Stimulated activated CD8-positive, alpha-beta memory T cell treated with anti-CD3 and anti-CD28 coated beads, Interleukin-15, amount 100 ng/mL, for 1 hour (primary cell): Measurements from ENCODE around the gene TOB2.
"Not testable (repeated sequence)": the region's sequence is repeated elsewhere in the genome, so short reads cannot be mapped to it uniquely, and the experiment has no call there.

Experiments
- DNase-seq: peaks from one replicate; pipeline ENCODE4 v3.0.0-alpha.2; 2020; ENCODE audit warnings: low read depth

TOB2 gene

DNA sequence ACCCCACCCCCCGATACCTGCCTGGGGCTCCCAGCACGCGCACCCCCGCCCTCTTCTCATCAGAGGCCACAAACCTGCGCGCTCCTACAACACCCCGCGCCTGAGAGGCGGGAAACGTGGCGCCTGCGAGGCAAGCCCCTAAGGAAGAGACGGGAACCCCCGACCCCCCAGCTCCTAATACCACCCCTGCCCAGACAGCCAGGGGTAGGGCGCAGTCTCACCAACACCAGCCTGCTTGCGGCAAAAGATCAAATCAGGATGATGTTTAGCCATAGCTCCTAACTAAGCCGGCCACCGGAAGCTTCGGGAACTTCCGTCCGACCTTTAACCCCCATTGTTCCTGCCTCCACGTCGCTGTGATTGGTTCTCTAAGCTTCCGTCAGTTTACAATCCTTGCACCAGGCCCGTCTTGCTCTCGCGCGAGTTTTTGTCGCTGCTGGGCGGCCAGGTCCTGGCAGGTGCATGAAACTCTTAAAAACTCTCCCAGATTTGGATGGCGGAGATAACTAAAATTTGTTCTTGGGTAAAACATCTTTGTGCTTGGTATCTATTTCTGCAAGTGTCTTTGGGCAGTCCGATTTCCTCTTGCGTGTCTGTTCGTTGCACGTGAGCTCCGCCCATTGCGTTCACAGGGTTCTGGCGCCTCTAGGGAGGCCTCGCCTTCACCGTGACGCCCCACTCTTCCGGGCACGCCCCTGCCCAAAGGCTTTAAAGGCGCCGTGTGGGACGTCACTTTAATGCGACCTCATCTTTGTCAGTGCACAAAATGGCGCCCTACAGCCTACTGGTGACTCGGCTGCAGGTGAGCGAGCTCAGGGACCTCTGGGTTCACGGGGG is 22.0 kb upstream of the TOB2 start, which contains the start of the genes ACO2 and PHF5A:
ACO2 (plus strand) TSS at position 737 of the 837 bp plus-strand sequence; CDS start at position 767, 30 bp downstream.
PHF5A (minus strand) TSS at position 312 of the 837 bp plus-strand sequence; CDS start at position 273, 39 bp downstream.
- DNase-seq: peak; percentile 99

GRCh38 chr22:41461901-41462300 is 15.3 kb upstream of the TOB2 start:
- DNase-seq: no peak

- DNase-seq: not testable (repeated sequence)
These were observed 13.5 kb upstream of the TOB2 start for GRCh38 chr22:41460071-41460470.

- no peak for DNase-seq
These were observed 12.8 kb upstream of the TOB2 start for GRCh38 chr22:41459431-41459830.

DNA sequence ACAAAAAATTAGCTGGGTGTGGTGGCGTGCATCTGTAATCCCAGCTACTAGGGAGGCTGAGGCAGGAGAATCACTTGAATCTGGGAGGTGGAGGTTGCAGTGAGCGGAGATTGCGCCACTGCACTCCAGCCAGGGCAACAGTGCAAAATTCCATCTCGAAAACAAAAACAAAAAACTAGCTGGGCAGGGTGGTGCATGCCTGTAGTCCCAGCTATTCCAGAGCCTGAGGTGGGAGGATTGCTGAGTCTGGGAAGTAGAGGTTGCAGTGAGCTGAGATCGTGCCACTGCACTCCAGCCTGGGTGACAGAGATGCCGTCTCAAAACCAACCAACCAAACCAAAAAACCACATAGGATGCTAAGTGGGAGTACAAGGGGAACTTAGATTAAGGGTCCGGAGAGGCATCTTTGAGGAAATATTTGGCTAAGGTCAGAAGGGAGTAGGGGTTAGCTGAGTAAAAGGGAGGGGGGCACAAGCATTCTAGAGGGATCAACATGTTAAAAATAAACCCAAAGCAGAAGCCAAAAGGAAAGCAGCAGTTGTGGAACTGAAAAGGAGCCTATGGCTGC is 11.6 kb upstream of the TOB2 start:
- no peak for DNase-seq

DNA sequence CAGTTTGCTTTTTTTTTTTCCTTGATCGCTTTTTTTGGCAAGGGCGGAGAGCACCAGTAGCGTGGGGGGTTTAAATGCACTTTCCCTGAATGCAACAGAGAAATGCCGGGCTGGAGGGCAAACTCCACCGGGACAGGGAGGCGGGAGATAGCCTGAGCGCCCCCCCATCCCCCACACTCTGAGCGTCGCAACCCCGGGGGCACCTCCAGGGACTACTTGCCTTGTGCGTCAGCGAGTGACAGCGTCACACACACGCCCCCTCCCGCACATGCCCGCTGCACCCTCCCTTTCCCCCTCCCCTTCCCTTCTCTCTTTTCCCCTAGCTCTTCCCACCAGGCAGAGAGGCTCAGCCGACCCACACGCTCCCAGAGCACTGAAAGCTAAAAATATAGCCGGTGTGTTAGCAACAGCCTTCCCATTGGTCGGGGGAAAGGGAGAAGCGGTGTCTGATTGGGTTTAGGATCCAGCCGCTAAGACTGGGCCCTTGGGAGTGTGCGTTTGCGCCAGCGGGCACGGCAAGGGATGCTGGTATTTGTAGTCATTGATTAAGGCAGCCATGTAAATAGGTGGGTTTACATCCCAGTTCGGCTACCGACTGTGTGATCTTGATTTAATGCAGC is 1.7 kb upstream of the TOB2 start:
- peak; percentile 79 for DNase-seq

DNA sequence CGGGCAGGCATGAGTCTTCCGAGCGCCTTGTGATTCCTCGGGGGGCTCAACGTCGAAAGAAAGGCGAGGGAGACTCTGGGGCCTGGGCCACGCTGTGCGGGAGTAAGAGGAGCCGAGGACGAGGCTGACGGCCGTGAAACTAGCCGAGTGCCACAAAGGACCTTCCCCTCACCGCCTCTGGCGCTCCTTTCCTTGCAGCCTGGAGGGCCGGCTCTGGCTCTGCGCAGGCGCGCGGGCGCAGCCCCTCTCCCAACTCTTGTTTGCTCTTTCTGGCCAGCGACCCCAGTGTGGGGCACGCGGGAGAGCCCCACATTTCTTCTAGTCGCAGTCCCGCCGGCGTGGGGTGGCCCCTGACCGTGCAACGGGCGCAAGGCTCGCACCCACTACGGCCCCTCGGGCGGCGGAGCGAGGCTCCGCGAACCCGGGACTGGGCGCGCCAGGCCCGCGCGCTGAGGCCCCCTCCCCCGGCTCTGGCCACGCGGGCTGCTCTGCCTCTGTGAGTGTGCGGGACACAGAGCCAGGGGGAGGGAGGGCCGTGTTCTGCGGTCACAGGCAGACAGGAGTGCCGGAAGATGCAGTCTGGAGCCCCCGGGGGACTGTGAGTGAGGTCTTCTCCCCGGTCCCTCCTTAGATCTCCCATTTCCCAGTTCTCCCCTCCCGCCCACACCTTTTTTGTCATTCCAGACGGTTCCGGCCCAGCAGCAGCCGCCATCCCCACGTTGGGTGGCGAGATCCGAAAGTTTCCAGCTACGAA is 1.0 kb upstream of the TOB2 start:
- DNase-seq: peak; percentile 31

DNA sequence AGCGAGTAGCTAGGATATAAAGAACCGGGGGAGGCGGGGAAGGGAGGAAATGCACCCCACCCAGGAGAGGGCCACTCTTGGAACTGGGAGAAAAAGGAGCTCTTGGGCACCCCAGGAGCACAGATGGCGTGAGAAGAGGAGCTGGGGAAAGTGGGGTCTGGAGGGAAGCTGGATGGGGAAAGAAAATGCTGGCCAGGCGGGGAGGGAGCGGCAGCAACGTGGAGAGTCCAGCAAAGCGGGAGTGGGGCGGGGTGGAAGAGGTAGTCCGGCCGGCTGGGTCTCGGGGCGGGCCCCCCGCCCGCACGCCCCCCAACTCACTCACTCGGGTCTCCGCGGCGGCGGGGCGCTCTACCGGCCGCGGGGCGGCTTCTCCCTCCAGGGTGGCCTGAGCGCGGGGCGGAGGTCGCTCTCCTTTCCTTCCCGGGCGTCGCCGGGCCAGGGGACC is 522 bp downstream of the TOB2 start:
- no peak for DNase-seq

DNA sequence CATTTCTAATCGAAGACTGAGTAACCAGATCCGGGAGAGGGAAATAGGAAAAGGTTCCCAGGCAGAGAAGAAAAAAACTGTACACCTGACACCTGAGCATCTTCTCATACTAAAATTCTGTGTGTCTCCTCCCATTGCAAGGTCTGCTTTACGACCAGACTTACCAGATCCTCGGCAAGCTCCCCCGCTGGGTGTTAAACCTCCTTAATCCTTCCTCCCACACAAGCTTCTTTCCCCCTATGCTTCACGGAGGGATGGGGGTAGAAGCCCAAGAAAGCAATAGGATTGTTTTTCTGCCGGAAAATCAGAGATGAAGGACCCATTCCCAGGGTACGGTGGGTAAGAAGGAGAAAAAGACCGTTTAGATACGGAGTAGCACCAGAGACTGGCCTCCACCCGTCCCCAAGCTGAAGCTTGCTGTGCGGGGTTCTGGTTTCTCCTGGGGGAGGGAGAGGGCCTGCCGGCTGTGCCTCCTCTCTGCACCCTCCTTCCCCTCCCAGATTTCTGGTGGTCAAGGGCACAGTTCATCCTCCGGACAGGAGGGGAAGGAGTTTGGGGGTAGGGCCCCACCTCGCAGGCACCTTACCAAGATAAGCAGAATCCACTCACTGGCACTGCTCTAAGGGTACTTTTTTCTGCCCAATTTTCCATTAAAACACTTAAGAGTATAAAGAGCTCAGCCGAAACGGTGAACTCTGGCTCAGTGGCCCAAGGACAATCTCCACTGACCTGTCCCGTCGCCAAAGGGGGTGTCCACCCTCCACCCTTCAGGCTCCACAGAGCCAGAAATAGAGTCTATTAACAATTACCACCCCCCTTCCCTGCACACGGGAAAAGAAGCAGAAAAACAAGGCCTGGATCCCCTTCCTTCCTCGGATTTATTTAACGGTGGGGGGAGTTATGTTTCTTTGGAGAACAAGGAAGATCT is 1.2 kb downstream of the TOB2 start:
- DNase-seq: no peak

GRCh38 chr22:41444360-41445128 is 2.1 kb downstream of the TOB2 start:
- peak; percentile 59 for DNase-seq

DNA sequence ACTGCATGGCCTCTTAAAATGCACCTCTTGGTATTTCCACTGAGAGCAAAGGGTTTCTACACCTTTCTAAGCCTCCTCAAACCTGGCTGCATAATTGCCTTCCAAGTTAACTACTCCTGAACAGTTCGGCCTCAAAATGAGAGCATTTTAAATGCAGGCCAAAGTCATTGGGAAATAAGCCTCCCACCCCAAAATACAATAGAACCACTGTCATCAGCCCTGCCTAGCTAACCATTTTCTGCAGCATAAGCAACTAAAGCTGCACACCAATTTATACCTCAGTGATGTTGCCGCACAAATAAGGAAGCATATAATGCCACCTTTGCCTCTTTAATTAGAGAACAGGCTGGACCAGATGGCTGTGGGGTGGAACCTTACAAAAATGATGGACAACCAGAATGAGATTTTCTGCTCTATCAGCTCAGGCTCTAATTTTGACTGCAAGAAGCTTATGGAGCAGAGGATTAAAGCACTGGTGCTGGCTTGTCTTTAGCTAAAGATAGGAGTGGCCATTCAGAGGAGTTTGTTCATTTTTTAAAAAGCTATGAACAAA is 4.3 kb downstream of the TOB2 start:
- DNase-seq: no peak

DNA sequence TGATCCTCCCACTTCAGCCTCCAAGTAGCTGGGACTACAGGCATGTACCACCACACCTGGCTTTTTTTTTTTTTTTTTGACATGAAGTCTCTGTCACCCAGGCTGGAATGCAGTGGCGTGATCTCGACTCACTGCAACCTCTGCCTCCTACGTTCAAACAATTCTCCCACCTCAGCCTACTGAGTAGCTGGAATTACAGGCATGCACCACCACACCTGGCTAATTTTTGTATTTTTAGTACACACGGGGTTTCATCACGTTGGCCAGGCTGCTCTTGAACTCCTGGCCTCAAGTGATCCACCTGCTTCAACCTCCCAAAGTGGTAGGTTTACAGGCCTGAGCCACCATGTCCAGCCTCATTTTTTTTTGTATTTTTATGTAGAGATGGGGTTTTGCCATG is 6.1 kb downstream of the TOB2 start:
- not testable (repeated sequence) for DNase-seq

- DNase-seq: no peak
These were observed 9.4 kb downstream of the TOB2 start for GRCh38 chr22:41437198-41437597.

DNA sequence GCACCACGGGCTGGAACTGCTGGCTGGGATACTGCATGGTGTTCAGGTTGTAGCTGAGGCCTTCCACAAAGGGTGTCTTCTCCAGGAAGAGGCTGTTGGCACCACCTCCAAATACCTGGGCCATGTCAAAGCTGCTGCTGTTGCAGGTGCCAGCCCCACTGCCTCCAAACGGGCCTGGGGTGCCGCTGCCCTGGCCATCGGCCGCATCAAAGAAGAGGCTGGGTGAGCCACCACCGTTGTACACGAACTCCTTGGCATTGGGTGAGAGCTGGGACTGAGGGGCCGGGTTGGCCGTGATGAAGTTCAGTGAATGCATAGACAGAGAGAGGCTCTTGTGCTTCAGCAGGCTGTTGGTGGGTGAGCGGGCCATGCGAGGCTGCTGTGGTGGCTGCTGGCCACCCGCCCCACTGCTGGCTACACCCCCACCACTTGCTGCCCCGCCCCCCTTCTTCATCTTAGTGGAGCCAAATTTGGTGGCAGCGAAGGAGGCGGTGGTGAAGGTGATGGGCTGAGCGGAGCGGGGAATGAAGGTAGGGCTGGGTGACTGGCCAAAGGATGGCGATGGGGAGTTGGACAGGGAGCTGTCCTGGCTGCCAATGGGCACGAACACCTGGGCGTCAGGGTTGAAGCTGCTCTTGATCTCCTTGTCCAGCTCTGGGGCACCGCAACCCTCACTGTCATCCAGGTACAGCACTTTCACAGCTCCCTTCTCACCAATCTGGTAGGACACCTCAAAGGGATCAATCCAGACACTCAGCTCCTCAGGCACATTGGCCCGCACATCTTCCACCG is 10.1 kb downstream of the TOB2 start:
- DNase-seq: no peak

DNA sequence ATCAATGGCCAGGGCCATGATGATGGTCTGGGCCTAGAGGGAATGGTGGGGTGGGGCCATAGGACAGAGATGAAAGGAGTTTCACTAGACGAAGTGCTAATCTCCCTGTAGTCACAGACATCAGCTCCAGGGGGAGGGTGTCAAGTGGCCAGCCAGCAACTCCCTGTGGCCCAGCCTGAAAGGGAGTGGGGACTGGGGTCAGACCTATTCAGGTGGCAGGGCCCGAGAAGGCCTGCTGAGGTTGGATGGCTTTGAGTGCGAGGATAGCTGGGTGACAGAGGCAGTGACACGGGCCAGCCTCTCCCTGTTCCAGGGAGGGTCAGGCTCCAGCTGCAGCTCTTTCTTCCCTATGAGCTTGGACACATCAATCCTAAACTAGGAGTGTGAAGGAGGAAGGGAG is 11.0 kb downstream of the TOB2 start:
- no peak for DNase-seq

- DNase-seq: not testable (repeated sequence)
These were observed 12.1 kb downstream of the TOB2 start for GRCh38 chr22:41434361-41435003.

GRCh38 chr22:41433480-41433879 is 13.1 kb downstream of the TOB2 start:
- not testable (repeated sequence) for DNase-seq

DNA sequence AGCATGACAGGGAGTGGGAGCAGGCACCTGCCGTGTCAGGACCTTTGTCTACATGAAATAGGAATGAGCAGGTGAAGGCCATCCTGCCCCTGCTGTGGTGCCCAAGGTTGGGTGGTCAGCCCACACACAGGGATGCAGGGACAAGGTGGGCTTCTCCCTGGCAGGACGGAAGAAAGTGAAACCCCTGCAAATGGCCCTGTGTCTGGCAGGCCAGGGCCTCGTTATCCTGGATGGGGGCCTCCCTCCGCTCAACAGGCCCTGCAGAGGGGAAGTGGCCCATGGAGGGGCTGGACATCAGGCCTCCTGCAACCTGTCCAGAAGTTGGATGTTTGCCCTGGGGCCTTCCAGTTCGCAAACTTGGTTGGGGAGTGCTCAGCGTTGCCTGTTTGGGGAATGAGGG is 14.9 kb downstream of the TOB2 start:
- no peak for DNase-seq

- no peak for DNase-seq
These were observed 16.7 kb downstream of the TOB2 start for GRCh38 chr22:41429951-41430332.
